ENCODE results near the gene SLC27A1. TPM values are rescaled to one million over a fixed set of nuclear protein-coding genes. Genes with fewer than 3 reads are reported as not detected.

Gene SLC27A1
- total and polyA plus RNA-seq, 2 donors (not counting 3 experiments of a cell fraction or from before 2014, with no cell fraction given), result 10.4 to 13.5 TPM

DNA sequence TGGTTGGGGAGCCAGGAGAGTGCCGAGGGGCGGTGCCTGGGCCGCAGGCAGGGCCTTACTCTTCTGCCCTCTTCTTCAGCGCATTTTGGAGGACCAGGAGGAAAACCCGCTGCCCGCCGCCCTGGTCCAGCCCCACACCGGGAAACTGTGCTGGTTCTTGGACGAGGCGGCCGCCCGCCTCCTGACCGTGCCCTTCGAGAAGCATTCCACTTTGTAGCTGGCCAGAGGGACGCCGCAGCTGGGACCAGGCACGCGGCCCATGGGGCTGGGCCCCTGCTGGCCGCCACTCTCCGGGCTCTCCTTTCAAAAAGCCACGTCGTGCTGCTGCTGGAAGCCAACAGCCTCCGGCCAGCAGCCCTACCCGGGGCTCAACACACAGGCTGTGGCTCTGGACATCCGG, 50.5 kb downstream of the SLC27A1 start:
- Histone ChIP-seq H3K27ac (ENCODE audit: insufficient read depth, low read depth, low read length) (no peak overlapping the region), H3K27me3 (ENCODE audit: control insufficient read depth in 2 of 2, insufficient read depth in 2 of 2, low read length in 2 of 2) (no peaks in the 10 kb centered on the region), H3K4me2 (ENCODE audit: insufficient read depth, low read length) (no peak overlapping the region), H3K9me1 (replicated peaks; ENCODE audit: control insufficient read depth, extremely low read depth, insufficient read depth, low read length) (no peaks in the 10 kb centered on the region), H3K79me2 (ENCODE audit: control insufficient read depth, insufficient read depth, low read length) (no peaks in the 10 kb centered on the region), H2AFZ (ENCODE audit: low read depth, low read length) (no peak overlapping the region), H3K36me3 (ENCODE audit: control insufficient read depth in 2 of 2, extremely low read depth in 1 of 2, insufficient read depth in 2 of 2, low read length in 2 of 2) (peaks cover 0 to 7% of the 10 kb centered on the region in 2 experiments), H3K4me1 (ENCODE audit: control insufficient read depth, extremely low read depth, insufficient read depth, low read length) (peaks cover 8% of the 10 kb centered on the region), H3K9ac (replicated peaks; ENCODE audit: extremely low read depth, insufficient read depth, low read length) (no peak overlapping the region), H3K4me3 (replicated peaks in 1 of 3; ENCODE audit: insufficient read depth in 1 of 3, low read depth in 1 of 3, low read length in 3 of 3) (no peak overlapping the region), H3K9me3 (replicated peaks; ENCODE audit: control insufficient read depth, insufficient read depth, low read length) (peaks cover 4% of the 10 kb centered on the region), H4K20me1 (replicated peaks; ENCODE audit: control insufficient read depth, extremely low read depth, insufficient read depth, low read length) (no peaks in the 10 kb centered on the region)
- TF ChIP-seq JUN (IDR thresholded peaks at IDR 0.05; ENCODE audit: borderline replicate concordance, insufficient read depth, insufficient read length, low read depth) (no peak), MAX (IDR thresholded peaks at IDR 0.05; ENCODE audit: insufficient read depth, insufficient read length) (no peak), POLR2AphosphoS5 (IDR thresholded peaks at IDR 0.05; ENCODE audit: insufficient read depth, low read depth, low read length) (no peak), GATA2 (IDR thresholded peaks at IDR 0.05; ENCODE audit: insufficient read depth, insufficient read length, low read depth, low read length) (no peak), EZH2 (IDR thresholded peaks at IDR 0.05; ENCODE audit: borderline replicate concordance, low read depth, low read length, severe bottlenecking) (no peak), POLR2A (IDR thresholded peaks at IDR 0.05; ENCODE audit: low read depth, low read length) (no peak), FOS (IDR thresholded peaks at IDR 0.05; ENCODE audit: borderline replicate concordance, insufficient read depth, low read length) (no peak), MYC (IDR thresholded peaks at IDR 0.05; ENCODE audit: low read depth, low read length) (no peak)
- TF ChIP-seq, protein P1, sequence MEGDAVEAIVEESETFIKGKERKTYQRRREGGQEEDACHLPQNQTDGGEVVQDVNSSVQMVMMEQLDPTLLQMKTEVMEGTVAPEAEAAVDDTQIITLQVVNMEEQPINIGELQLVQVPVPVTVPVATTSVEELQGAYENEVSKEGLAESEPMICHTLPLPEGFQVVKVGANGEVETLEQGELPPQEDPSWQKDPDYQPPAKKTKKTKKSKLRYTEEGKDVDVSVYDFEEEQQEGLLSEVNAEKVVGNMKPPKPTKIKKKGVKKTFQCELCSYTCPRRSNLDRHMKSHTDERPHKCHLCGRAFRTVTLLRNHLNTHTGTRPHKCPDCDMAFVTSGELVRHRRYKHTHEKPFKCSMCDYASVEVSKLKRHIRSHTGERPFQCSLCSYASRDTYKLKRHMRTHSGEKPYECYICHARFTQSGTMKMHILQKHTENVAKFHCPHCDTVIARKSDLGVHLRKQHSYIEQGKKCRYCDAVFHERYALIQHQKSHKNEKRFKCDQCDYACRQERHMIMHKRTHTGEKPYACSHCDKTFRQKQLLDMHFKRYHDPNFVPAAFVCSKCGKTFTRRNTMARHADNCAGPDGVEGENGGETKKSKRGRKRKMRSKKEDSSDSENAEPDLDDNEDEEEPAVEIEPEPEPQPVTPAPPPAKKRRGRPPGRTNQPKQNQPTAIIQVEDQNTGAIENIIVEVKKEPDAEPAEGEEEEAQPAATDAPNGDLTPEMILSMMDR (IDR thresholded peaks at IDR 0.05; ENCODE audit: extremely low read depth in 1 of 2, insufficient read depth in 1 of 2, low read depth in 1 of 2, low read length in 2 of 2), result no peak
- no TSS peak for BruUV-seq (replicated peaks)
- dilution Hi-C loops (cut with MboI; ENCODE audit: extremely low pct_ligation_motif_present, low sequenced_read_pairs), result no loop called here
- ChIA-PET CTCF (no interaction called here), POLR2A (no interaction called here)
- FAIRE-seq, result no peak
- intact Hi-C loops (cut with micrococcal nuclease), result no loop called here
- DNase-seq (ENCODE audit: low read depth, low spot score), result no peak

All from endothelial cell of umbilical vein (primary cell).